HEK293 (cell line): ENCODE measurements around the gene ZNF483.

Experiments
- CTCF ChIA-PET: fragments of 350-600 bp; formaldehyde crosslinking; extraction: SDS; loops from one replicate; lab custom pipeline; 2021; ENCODE audit warnings: antibody characterized with exemption; lab: Yijun Ruan, JAX
- POLR2A ChIA-PET: fragments of 300-600 bp; formaldehyde crosslinking; extraction: SDS; loops from one replicate; lab custom pipeline; 2020; ENCODE audit warnings: antibody characterized with exemption, inconsistent platforms; lab: Yijun Ruan, JAX
- H3K27ac ChIP-seq: fragments of 200-500 bp; sonication (Bioruptor generic); 2 replicates; pipeline ENCODE4 v1.5.1; 2014; ENCODE audit warnings: low read depth, low read length, control low read depth, inconsistent platforms; ENCODE audit errors: extremely low read depth
- H3K36me3 ChIP-seq, 2 experiments: fragments of 200-500 bp in 1 of 2; sonication (Bioruptor generic) in 1 of 2; 1 replicate in 1 of 2; 2 replicates in 1 of 2; pipeline ENCODE4 v1.5.1; 2014 to 2017; ENCODE audit warnings: inconsistent platforms in 2 of 2, low read length in 2 of 2; ENCODE audit not compliant: control insufficient read depth in 2 of 2, insufficient read depth in 1 of 2
- H3K4me1 ChIP-seq: fragments of 200-500 bp; sonication (Bioruptor generic); 2 replicates; pipeline ENCODE4 v1.5.1; 2014; ENCODE audit warnings: mild to moderate bottlenecking, low read length, inconsistent platforms; ENCODE audit not compliant: control insufficient read depth, insufficient read depth
- H3K4me3 ChIP-seq: 2 replicates; pipeline ENCODE4 v1.5.1; 2011; ENCODE audit warnings: low read depth, mild to moderate bottlenecking, control low read depth, low read length, moderate library complexity
- H3K9me3 ChIP-seq: fragments of 200-500 bp; sonication (Bioruptor generic); 2 replicates; pipeline ENCODE4 v1.5.1; 2014; ENCODE audit warnings: low read depth, low read length, inconsistent platforms; ENCODE audit not compliant: control insufficient read depth, insufficient read depth
- HOXC10 ChIP-seq: sonication (generic); formaldehyde crosslinking; IDR thresholded peaks from 2 replicates; pipeline ENCODE4 v1.8.1; 2023; ENCODE audit warnings: mild to moderate bottlenecking, missing genetic modification reagents
- KLF1 ChIP-seq: fragments of 450-650 bp; formaldehyde crosslinking; IDR thresholded peaks from 2 replicates; pipeline ENCODE4 v1.5.1; 2016; ENCODE audit warnings: missing biosample characterization, missing genetic modification characterization
- KLF10 ChIP-seq: fragments of 450-650 bp; IDR thresholded peaks from 2 replicates; pipeline ENCODE4 v1.5.1; 2018; ENCODE audit warnings: missing biosample characterization, mild to moderate bottlenecking, missing genetic modification characterization
- KLF16 ChIP-seq: fragments of 450-650 bp; formaldehyde crosslinking; IDR thresholded peaks from 2 replicates; pipeline ENCODE4 v1.5.1; 2017; ENCODE audit warnings: missing biosample characterization, missing genetic modification characterization
- MZF1 ChIP-seq: fragments of 450-650 bp; formaldehyde crosslinking; IDR thresholded peaks from 2 replicates; pipeline ENCODE4 v1.5.1; 2017; ENCODE audit warnings: missing biosample characterization, missing genetic modification characterization, borderline replicate concordance
- ZBTB17 ChIP-seq: fragments of 450-650 bp; formaldehyde crosslinking; IDR thresholded peaks from 2 replicates; pipeline ENCODE4 v1.5.1; 2016; ENCODE audit warnings: missing biosample characterization, missing genetic modification characterization
- ZBTB26 ChIP-seq: fragments of 450-650 bp; formaldehyde crosslinking; optimal IDR thresholded peaks from 2 replicates; pipeline ENCODE3; 2016; ENCODE audit warnings: missing biosample characterization, mild to moderate bottlenecking, missing genetic modification characterization
- ZBTB8A ChIP-seq: fragments of 450-650 bp; formaldehyde crosslinking; IDR thresholded peaks from 2 replicates; pipeline ENCODE4 v1.5.1; 2016; ENCODE audit warnings: missing biosample characterization, missing genetic modification characterization
- ZNF140 ChIP-seq: fragments of 450-650 bp; formaldehyde crosslinking; IDR thresholded peaks from 2 replicates; pipeline ENCODE4 v1.5.1; 2016; ENCODE audit warnings: missing biosample characterization, missing genetic modification characterization
- ZNF2 ChIP-seq: fragments of 450-650 bp; formaldehyde crosslinking; IDR thresholded peaks from 2 replicates; pipeline ENCODE4 v1.5.1; 2016; ENCODE audit warnings: missing biosample characterization, missing genetic modification characterization
- ZNF214 ChIP-seq: fragments of 450-650 bp; formaldehyde crosslinking; IDR thresholded peaks from 2 replicates; pipeline ENCODE4 v1.5.1; 2017; ENCODE audit warnings: missing biosample characterization, mild to moderate bottlenecking, missing genetic modification characterization, borderline replicate concordance
- ZNF302 ChIP-seq: fragments of 450-650 bp; formaldehyde crosslinking; IDR thresholded peaks from 2 replicates; pipeline ENCODE4 v1.5.1; 2016; ENCODE audit warnings: missing biosample characterization, missing genetic modification characterization, low read depth
- ZNF518A ChIP-seq: fragments of 450-650 bp; formaldehyde crosslinking; conservative IDR thresholded peaks from 2 replicates; pipeline ENCODE4 v1.5.1; 2016; ENCODE audit warnings: low read depth, missing biosample characterization, missing genetic modification characterization
- ZNF792 ChIP-seq: fragments of 450-650 bp; formaldehyde crosslinking; IDR thresholded peaks from 2 replicates; pipeline ENCODE4 v1.5.1; 2016; ENCODE audit warnings: missing biosample characterization, missing genetic modification characterization
- ZNF843 ChIP-seq: fragments of 450-650 bp; formaldehyde crosslinking; IDR thresholded peaks from 2 replicates; pipeline ENCODE4 v1.5.1; 2016; ENCODE audit warnings: missing biosample characterization, missing genetic modification characterization
- TF ChIP-seq, protein P1 (sequence below): fragments of 450-650 bp; formaldehyde crosslinking; IDR thresholded peaks from 2 replicates; pipeline ENCODE4 v1.5.1; 2016; ENCODE audit warnings: missing biosample characterization, missing genetic modification characterization
- TF ChIP-seq, protein P2 (sequence below): fragments of 450-650 bp; formaldehyde crosslinking; IDR thresholded peaks from 2 replicates; pipeline ENCODE4 v1.5.1; 2016; ENCODE audit warnings: missing biosample characterization, missing genetic modification characterization

The ZNF483 gene

DNA sequence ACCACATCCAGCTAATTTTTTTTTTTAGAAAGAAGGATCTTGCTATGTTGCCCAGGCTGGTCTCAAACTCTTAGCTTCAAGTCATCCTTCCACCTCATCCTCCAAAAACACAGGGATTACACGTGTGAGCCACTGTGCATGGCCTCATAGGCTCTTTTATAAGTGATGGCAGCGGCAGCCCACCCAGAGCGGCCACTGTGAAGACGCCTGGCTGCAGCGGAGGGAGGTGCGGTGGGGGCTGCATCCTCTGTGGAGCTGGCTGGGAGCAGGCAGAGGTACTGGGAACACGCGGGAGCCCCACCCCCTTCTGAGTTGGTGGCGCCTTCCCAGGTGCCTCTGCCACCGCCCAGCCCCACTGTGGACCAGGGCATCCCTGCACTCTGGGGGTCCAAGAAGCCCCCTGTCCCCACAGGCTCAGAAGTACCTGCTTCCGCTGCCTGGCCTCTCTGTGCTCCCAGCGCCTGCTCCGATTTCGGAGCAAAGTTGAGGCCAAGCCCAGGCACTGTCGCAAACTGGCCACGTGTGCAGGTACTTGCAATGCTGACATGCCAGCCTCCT is 23.9 kb upstream of the ZNF483 start:
- Histone ChIP-seq H3K27ac (no peak overlapping the region), H3K4me1 (no peaks in the 10 kb centered on the region), H3K9me3 (no peaks in the 10 kb centered on the region), H3K36me3 (no peaks in the 10 kb centered on the region)
- CTCF ChIA-PET, result no interaction called here
- TF ChIP-seq, protein P1, sequence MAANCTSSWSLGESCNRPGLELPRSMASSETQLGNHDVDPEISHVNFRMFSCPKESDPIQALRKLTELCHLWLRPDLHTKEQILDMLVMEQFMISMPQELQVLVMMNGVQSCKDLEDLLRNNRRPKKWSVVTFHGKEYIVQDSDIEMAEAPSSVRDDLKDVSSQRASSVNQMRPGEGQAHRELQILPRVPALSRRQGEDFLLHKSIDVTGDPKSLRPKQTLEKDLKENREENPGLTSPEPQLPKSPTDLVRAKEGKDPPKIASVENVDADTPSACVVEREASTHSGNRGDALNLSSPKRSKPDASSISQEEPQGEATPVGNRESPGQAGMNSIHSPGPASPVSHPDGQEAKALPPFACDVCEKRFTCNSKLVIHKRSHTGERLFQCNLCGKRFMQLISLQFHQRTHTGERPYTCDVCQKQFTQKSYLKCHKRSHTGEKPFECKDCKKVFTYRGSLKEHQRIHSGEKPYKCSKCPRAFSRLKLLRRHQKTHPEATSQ, result no peak
- TF ChIP-seq ZNF2 (tag by site-specific recombination), result no peak
- TF ChIP-seq, all 188 proteins: peak for 0
- POLR2A ChIA-PET, result no interaction called here
- H3K4me3 ChIP-seq, result no peak overlapping the region

DNA sequence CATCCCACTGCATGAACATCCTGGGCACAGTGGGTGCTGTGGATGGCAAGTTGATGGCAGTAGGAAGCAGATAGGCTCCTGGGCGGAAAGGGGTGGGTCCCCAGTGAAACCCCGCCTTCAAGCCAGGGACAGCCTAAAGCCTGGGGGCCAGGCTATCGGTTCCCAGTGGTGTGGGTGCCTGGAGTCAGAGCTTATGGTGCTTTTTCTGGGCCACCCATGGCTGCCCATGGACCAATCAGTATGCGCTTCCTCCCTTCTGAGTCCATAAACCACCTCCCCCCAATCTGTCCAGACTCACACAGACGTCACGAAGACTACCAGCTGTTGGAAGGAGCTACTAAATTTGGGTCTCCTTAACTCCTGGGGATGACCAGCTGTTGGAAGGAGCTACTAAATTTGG is 23.3 kb upstream of the ZNF483 start:
- H3K27ac ChIP-seq, result no peak overlapping the region
- no peaks in the 10 kb centered on the region for H3K9me3 ChIP-seq
- ChIA-PET POLR2A (no interaction called here), CTCF (no interaction called here)
- H3K4me1 ChIP-seq, result no peaks in the 10 kb centered on the region
- TF ChIP-seq KLF10, result no peak
- TF ChIP-seq HOXC10, result no peak
- TF ChIP-seq, protein P2, sequence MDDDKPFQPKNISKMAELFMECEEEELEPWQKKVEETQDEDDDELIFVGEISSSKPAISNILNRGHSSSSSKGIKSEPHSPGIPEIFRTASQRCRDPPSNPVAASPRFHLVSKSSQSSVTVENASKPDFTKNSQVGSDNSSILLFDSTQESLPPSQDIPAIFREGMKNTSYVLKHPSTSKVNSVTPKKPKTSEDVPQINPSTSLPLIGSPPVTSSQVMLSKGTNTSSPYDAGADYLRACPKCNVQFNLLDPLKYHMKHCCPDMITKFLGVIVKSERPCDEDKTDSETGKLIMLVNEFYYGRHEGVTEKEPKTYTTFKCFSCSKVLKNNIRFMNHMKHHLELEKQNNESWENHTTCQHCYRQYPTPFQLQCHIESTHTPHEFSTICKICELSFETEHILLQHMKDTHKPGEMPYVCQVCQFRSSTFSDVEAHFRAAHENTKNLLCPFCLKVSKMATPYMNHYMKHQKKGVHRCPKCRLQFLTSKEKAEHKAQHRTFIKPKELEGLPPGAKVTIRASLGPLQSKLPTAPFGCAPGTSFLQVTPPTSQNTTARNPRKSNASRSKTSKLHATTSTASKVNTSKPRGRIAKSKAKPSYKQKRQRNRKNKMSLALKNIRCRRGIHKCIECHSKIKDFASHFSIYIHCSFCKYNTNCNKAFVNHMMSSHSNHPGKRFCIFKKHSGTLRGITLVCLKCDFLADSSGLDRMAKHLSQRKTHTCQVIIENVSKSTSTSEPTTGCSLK, result no peak
- no peak for TF ChIP-seq MZF1 (tag by site-specific recombination)
- no peak for TF ChIP-seq ZNF518A (tag by site-specific recombination)
- TF ChIP-seq ZNF792 (tag by site-specific recombination), result no peak
- TF ChIP-seq ZNF214 (tag by site-specific recombination), result no peak
- no peak for TF ChIP-seq ZBTB26 (tag by site-specific recombination)
- no peak for TF ChIP-seq ZBTB8A (tag by site-specific recombination)
- TF ChIP-seq ZNF140 (tag by site-specific recombination), result no peak
- no peak for TF ChIP-seq ZNF843
- TF ChIP-seq KLF1, result no peak
- no peak for TF ChIP-seq KLF16 (tag by site-specific recombination)
- TF ChIP-seq ZBTB17 (tag by site-specific recombination), result no peak
- TF ChIP-seq ZNF302, result no peak
- H3K36me3 ChIP-seq, result no peaks in the 10 kb centered on the region
- no peak overlapping the region for H3K4me3 ChIP-seq
